Astrocyte (in vitro differentiated cells and primary cell): ENCODE results near the gene SNPH. TPM values are rescaled to one million over a fixed set of nuclear protein-coding genes. Genes with fewer than 3 reads are reported as not detected.

ENCODE experiments used
- DNase-seq: peaks from one replicate; pipeline ENCODE4 v3.0.0-alpha.2; 2010; ENCODE audit warnings: low read depth
- FAIRE-seq: peaks from 2 replicates; lab custom pipeline; 2011; peaks lifted over from hg19 to GRCh38; lab: Jason Lieb, UNC
- H2AFZ ChIP-seq: 2 replicates; pipeline ENCODE4 v1.6.0; 2012; ENCODE audit warnings: low read depth, low read length, inconsistent platforms
- H3K27ac ChIP-seq: 2 replicates; pipeline ENCODE4 v1.5.1; 2011; ENCODE audit warnings: low read depth, low read length, inconsistent platforms
- H3K27me3 ChIP-seq: 2 replicates; pipeline ENCODE4 v1.6.0; 2011; ENCODE audit warnings: low read length, inconsistent platforms; ENCODE audit not compliant: insufficient read depth
- H3K36me3 ChIP-seq: 2 replicates; pipeline ENCODE4 v1.5.1; 2011; ENCODE audit warnings: low read length, inconsistent platforms; ENCODE audit not compliant: insufficient read depth
- H3K4me1 ChIP-seq: 2 replicates; pipeline ENCODE4 v1.5.1; 2011; ENCODE audit warnings: low read length, inconsistent platforms; ENCODE audit not compliant: insufficient read depth
- H3K4me2 ChIP-seq: 2 replicates; pipeline ENCODE4 v1.6.0; 2012; ENCODE audit warnings: low read length, inconsistent platforms
- H3K4me3 ChIP-seq: 2 replicates; pipeline ENCODE4 v1.5.1; 2011; ENCODE audit warnings: low read depth, mild to moderate bottlenecking, low read length, inconsistent platforms; ENCODE audit not compliant: insufficient read depth
- H3K79me2 ChIP-seq: 2 replicates; pipeline ENCODE4 v1.6.0; 2012; ENCODE audit warnings: mild to moderate bottlenecking, low read length, inconsistent platforms; ENCODE audit not compliant: insufficient read depth
- H3K9ac ChIP-seq: 2 replicates; pipeline ENCODE4 v1.6.0; 2012; ENCODE audit warnings: mild to moderate bottlenecking, low read length, inconsistent platforms
- H3K9me3 ChIP-seq: 2 replicates; pipeline ENCODE4 v1.5.1; 2012; ENCODE audit warnings: low read depth, mild to moderate bottlenecking, low read length, inconsistent platforms; ENCODE audit not compliant: insufficient read depth
- H4K20me1 ChIP-seq: 2 replicates; pipeline ENCODE4 v1.6.0; 2012; ENCODE audit warnings: low read length, inconsistent platforms; ENCODE audit not compliant: insufficient read depth
- H3K27ac Mint-ChIP-seq: one replicate; pipeline ENCODE4 v1.8.0; 2021; ENCODE audit warnings: mild to moderate bottlenecking, mixed read lengths; ENCODE audit not compliant: unreplicated experiment
- H3K27me3 Mint-ChIP-seq: one replicate; pipeline ENCODE4 v1.8.0; 2021; ENCODE audit warnings: low read depth, mixed read lengths; ENCODE audit not compliant: unreplicated experiment
- H3K36me3 Mint-ChIP-seq: one replicate; pipeline ENCODE4 v1.8.0; 2021; ENCODE audit warnings: low read depth, mixed read lengths; ENCODE audit not compliant: unreplicated experiment
- H3K4me1 Mint-ChIP-seq: one replicate; pipeline ENCODE4 v1.8.0; 2021; ENCODE audit warnings: low read depth, mixed read lengths; ENCODE audit not compliant: unreplicated experiment
- H3K4me3 Mint-ChIP-seq: one replicate; pipeline ENCODE4 v1.8.0; 2021; ENCODE audit warnings: mild to moderate bottlenecking, moderate library complexity, mixed read lengths; ENCODE audit not compliant: unreplicated experiment
- H3K9me3 Mint-ChIP-seq: one replicate; pipeline ENCODE4 v1.8.0; 2021; ENCODE audit warnings: mild to moderate bottlenecking, mixed read lengths; ENCODE audit not compliant: unreplicated experiment
- CTCF ChIP-seq: IDR thresholded peaks from 2 replicates; pipeline ENCODE4 v1.5.1; 2011; ENCODE audit warnings: low read depth, mild to moderate bottlenecking, inconsistent platforms, low read length, moderate library complexity; ENCODE audit not compliant: insufficient read depth
- EZH2 ChIP-seq: IDR thresholded peaks from 2 replicates; pipeline ENCODE4 v1.6.1; 2012; ENCODE audit warnings: mild to moderate bottlenecking, low read length, inconsistent platforms; ENCODE audit not compliant: insufficient read depth
- total RNA-seq: library from RNA; stranded (reverse); gene quantifications from 2 replicates; pipeline ENCODE4 v1.2.1, GENCODE V29; 2021

SNPH gene
- total RNA-seq, 1 donor from 2014 or later: 7.9 TPM

GRCh38 chr20:1274485-1275311, 8.6 kb downstream of the SNPH start:
- no peak overlapping the region for H3K4me3 ChIP-seq
- Mint-ChIP-seq H3K36me3 (no peaks in the 10 kb centered on the region), H3K27ac (no peak overlapping the region), H3K9me3 (no peaks in the 10 kb centered on the region), H3K4me3 (no peak overlapping the region), H3K4me1 (no peaks in the 10 kb centered on the region), H3K27me3 (peaks cover 5% of the 10 kb centered on the region)
- no peak overlapping the region for H3K27ac ChIP-seq
- H3K36me3 ChIP-seq: peaks cover 1% of the 10 kb centered on the region
- TF ChIP-seq CTCF (no peak), EZH2 (no peak)
- no peak overlapping the region for H3K4me2 ChIP-seq
- H3K27me3 ChIP-seq: no peaks in the 10 kb centered on the region
- no peaks in the 10 kb centered on the region for H3K4me1 ChIP-seq
- H2AFZ ChIP-seq: no peak overlapping the region
- no peak overlapping the region for H3K9ac ChIP-seq
- H4K20me1 ChIP-seq: peaks cover 10% of the 10 kb centered on the region
- DNase-seq (no peak), FAIRE-seq (no peak)
- no peaks in the 10 kb centered on the region for H3K79me2 ChIP-seq
- H3K9me3 ChIP-seq: no peaks in the 10 kb centered on the region

DNA sequence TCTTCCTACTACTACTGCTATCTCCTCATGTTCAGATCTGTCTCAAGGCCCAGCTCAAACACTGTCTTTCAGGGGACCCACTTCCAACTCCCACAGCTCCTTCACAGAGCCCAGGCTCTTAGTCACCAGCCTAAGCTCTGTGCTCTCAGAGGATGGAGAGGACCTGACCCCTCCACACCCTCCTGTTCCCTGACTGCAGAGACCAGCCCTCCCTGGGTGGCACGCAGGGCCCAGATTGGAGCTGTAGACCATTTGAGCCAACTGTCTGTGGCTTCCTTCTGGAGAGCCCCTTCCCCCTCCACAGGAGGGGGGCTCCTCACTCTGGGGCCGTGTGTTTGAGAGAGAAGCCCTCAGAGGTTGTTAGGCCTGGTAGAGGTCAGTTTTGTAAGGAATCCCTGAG, 9.8 kb downstream of the SNPH start:
- H4K20me1 ChIP-seq: peaks cover 20% of the 10 kb centered on the region
- DNase-seq: no peak
- Mint-ChIP-seq H3K9me3 (no peaks in the 10 kb centered on the region), H3K4me1 (peaks cover 5% of the 10 kb centered on the region), H3K36me3 (no peaks in the 10 kb centered on the region), H3K27me3 (peaks cover 5% of the 10 kb centered on the region), H3K4me3 (no peak overlapping the region), H3K27ac (no peak overlapping the region)
- no peaks in the 10 kb centered on the region for H3K36me3 ChIP-seq
- H3K4me2 ChIP-seq: no peak overlapping the region
- no peak for TF ChIP-seq CTCF
- no peak for TF ChIP-seq EZH2
- H3K27me3 ChIP-seq: no peaks in the 10 kb centered on the region
- H2AFZ ChIP-seq: no peak overlapping the region
- no peaks in the 10 kb centered on the region for H3K79me2 ChIP-seq
- FAIRE-seq: no peak
- no peak overlapping the region for H3K27ac ChIP-seq
- H3K4me3 ChIP-seq: no peak overlapping the region
- H3K4me1 ChIP-seq: no peaks in the 10 kb centered on the region
- no peak overlapping the region for H3K9ac ChIP-seq
- H3K9me3 ChIP-seq: no peaks in the 10 kb centered on the region
